GM18861 (cell line): ENCODE measurements around the gene OR2V1.
"Not testable (repeated sequence)": the region's sequence is repeated elsewhere in the genome, so short reads cannot be mapped to it uniquely, and the experiment has no call there.

ENCODE experiments used
- ATAC-seq: cut with Tn5 transposase; IDR thresholded peaks from one replicate; pipeline ENCODE4 v1.9.1; 2021; ENCODE audit not compliant: unreplicated experiment

OR2V1 gene

GRCh38 chr5:181160755-181161533 is 30.0 kb upstream of the OR2V1 start:
- ATAC-seq, result not testable (repeated sequence)

GRCh38 chr5:181160152-181160754 is 29.3 kb upstream of the OR2V1 start:
- peak; percentile 30 for ATAC-seq

GRCh38 chr5:181159286-181160151 is 28.6 kb upstream of the OR2V1 start:
- ATAC-seq, result peak; percentile 44

GRCh38 chr5:181158869-181159268 is 27.9 kb upstream of the OR2V1 start:
- no peak for ATAC-seq

GRCh38 chr5:181156758-181157157 is 25.8 kb upstream of the OR2V1 start:
- peak; percentile 38 for ATAC-seq

GRCh38 chr5:181153814-181154213 is 22.8 kb upstream of the OR2V1 start:
- no peak for ATAC-seq

- no peak for ATAC-seq
Measured at GRCh38 chr5:181152406-181152805, 21.4 kb upstream of the OR2V1 start.

- no peak for ATAC-seq
Measured at GRCh38 chr5:181151146-181151545, 20.2 kb upstream of the OR2V1 start.

GRCh38 chr5:181149806-181150733 is 19.1 kb upstream of the OR2V1 start:
- no peak for ATAC-seq

- no peak for ATAC-seq
Measured at GRCh38 chr5:181149355-181149754, 18.4 kb upstream of the OR2V1 start.

GRCh38 chr5:181146927-181147636 is 16.1 kb upstream of the OR2V1 start, which contains the start of gene OR2V2:
Gene OR2V2 (plus strand): TSS chr5:181147586. CDS start chr5:181154943, 7,357 bp downstream.
- ATAC-seq, result not testable (repeated sequence)

- ATAC-seq, result no peak
Measured at GRCh38 chr5:181145133-181145532, 14.2 kb upstream of the OR2V1 start.

- no peak for ATAC-seq
Measured at GRCh38 chr5:181142054-181142453, 11.1 kb upstream of the OR2V1 start.

GRCh38 chr5:181140766-181141165 is 9.8 kb upstream of the OR2V1 start:
- ATAC-seq, result no peak

- no peak for ATAC-seq
Measured at GRCh38 chr5:181138258-181138657, 7.3 kb upstream of the OR2V1 start.

- ATAC-seq, result no peak
Measured at GRCh38 chr5:181136361-181136955, 5.5 kb upstream of the OR2V1 start.

- no peak for ATAC-seq
Measured at GRCh38 chr5:181134259-181134658, 3.3 kb upstream of the OR2V1 start.

GRCh38 chr5:181133610-181134231 is 2.8 kb upstream of the OR2V1 start:
- no peak for ATAC-seq

GRCh38 chr5:181133083-181133482 is 2.1 kb upstream of the OR2V1 start:
- ATAC-seq, result no peak
